Mesenchymal stem cell (in vitro differentiated cells and primary cell): ENCODE results near the gene ERAS.

Experiments used
- DNase-seq: peaks from one replicate; pipeline ENCODE4 v3.0.0-alpha.2; 2013
- H2AFZ ChIP-seq: one replicate; pipeline ENCODE4 v1.6.1; 2013; ENCODE audit warnings: low read depth, mild to moderate bottlenecking, control low read depth, inconsistent platforms, low read length, moderate library complexity
- H2AK5ac ChIP-seq: 2 replicates; pipeline ENCODE4 v1.6.1; 2013; ENCODE audit warnings: low read length, moderate library complexity, mild to moderate bottlenecking, inconsistent platforms; ENCODE audit not compliant: severe bottlenecking
- H2BK120ac ChIP-seq: one replicate; pipeline ENCODE4 v1.6.1; 2013; ENCODE audit warnings: low read depth, mild to moderate bottlenecking, inconsistent platforms, low read length, moderate library complexity
- H2BK12ac ChIP-seq, 2 experiments: one replicate each; pipeline ENCODE4 v1.6.1; 2013; ENCODE audit warnings: inconsistent platforms in 2 of 2, low read length in 2 of 2, mild to moderate bottlenecking in 2 of 2, moderate library complexity in 2 of 2, control low read depth in 1 of 2
- H2BK15ac ChIP-seq: one replicate; pipeline ENCODE4 v1.6.1; 2013; ENCODE audit warnings: mild to moderate bottlenecking, low read depth, inconsistent platforms; ENCODE audit not compliant: poor library complexity, severe bottlenecking
- H2BK5ac ChIP-seq: 2 replicates; pipeline ENCODE4 v1.6.1; 2013; ENCODE audit warnings: low read depth, mild to moderate bottlenecking, low read length, control low read depth, inconsistent platforms; ENCODE audit not compliant: poor library complexity, severe bottlenecking
- H3K14ac ChIP-seq, 2 experiments: one replicate each; pipeline ENCODE4 v1.6.1; 2013; ENCODE audit warnings: inconsistent platforms in 2 of 2, low read length in 2 of 2, control low read depth in 1 of 2, mild to moderate bottlenecking in 1 of 2, moderate library complexity in 1 of 2
- H3K18ac ChIP-seq, 2 experiments: one replicate each; pipeline ENCODE4 v1.6.1; 2013; ENCODE audit warnings: inconsistent platforms in 2 of 2, low read length in 2 of 2, control low read depth in 1 of 2, low read depth in 1 of 2, mild to moderate bottlenecking in 1 of 2
- H3K23ac ChIP-seq, 2 experiments: one replicate each; pipeline ENCODE4 v1.6.1; 2013; ENCODE audit warnings: inconsistent platforms in 2 of 2, low read length in 2 of 2, mild to moderate bottlenecking in 2 of 2, moderate library complexity in 2 of 2, control low read depth in 1 of 2
- H3K27ac ChIP-seq: 2 replicates; pipeline ENCODE4 v1.5.1; 2013; ENCODE audit warnings: mild to moderate bottlenecking, moderate library complexity, low read length, control low read depth, inconsistent platforms; ENCODE audit not compliant: poor library complexity, severe bottlenecking
- H3K27me3 ChIP-seq, 2 experiments: 2 replicates each; pipeline versions ENCODE4 v1.6.1 to v1.7.0; 2013; ENCODE audit warnings: low read length in 2 of 2, mild to moderate bottlenecking in 2 of 2, moderate library complexity in 2 of 2, control low read depth in 1 of 2, inconsistent platforms in 1 of 2; ENCODE audit not compliant: control insufficient read depth in 1 of 2, insufficient read depth in 1 of 2
- H3K36me3 ChIP-seq, 2 experiments: 2 replicates each; pipeline versions ENCODE4 v1.6.1 to v1.7.0; 2013; ENCODE audit warnings: low read length in 2 of 2, control low read depth in 1 of 2, inconsistent platforms in 1 of 2, low read depth in 1 of 2, mild to moderate bottlenecking in 1 of 2; ENCODE audit not compliant: insufficient read depth in 2 of 2, control insufficient read depth in 1 of 2
- H3K4ac ChIP-seq, 2 experiments: one replicate each; pipeline ENCODE4 v1.6.1; 2013; ENCODE audit warnings: inconsistent platforms in 2 of 2, low read length in 2 of 2, mild to moderate bottlenecking in 2 of 2, moderate library complexity in 2 of 2, control low read depth in 1 of 2, low read depth in 1 of 2
- H3K4me1 ChIP-seq: 2 replicates; pipeline ENCODE4 v1.6.1; 2013; ENCODE audit warnings: low read depth, low read length, control low read depth; ENCODE audit not compliant: control insufficient read depth, insufficient read depth
- H3K4me2 ChIP-seq: 2 replicates; pipeline ENCODE4 v1.6.1; 2013; ENCODE audit warnings: low read length, mild to moderate bottlenecking, inconsistent platforms; ENCODE audit not compliant: poor library complexity, severe bottlenecking
- H3K4me3 ChIP-seq, 2 experiments: 2 replicates each; pipeline versions ENCODE4 v1.5.1 to v1.7.0; 2013; ENCODE audit warnings: low read length in 2 of 2, mild to moderate bottlenecking in 2 of 2, control low read depth in 1 of 2, low read depth in 1 of 2; ENCODE audit not compliant: insufficient read depth in 1 of 2
- H3K79me1 ChIP-seq: replicated peaks from 2 replicates; pipeline ENCODE4 v1.6.1; 2013; ENCODE audit warnings: mild to moderate bottlenecking, control low read depth, low read length, inconsistent platforms; ENCODE audit not compliant: poor library complexity, severe bottlenecking
- H3K9ac ChIP-seq: 2 replicates; pipeline ENCODE4 v1.7.0; 2013; ENCODE audit warnings: mild to moderate bottlenecking, low read length, moderate library complexity
- H3K9me3 ChIP-seq: 2 replicates; pipeline ENCODE4 v1.7.0; 2013; ENCODE audit warnings: mild to moderate bottlenecking, low read length; ENCODE audit not compliant: control insufficient read depth
- H4K8ac ChIP-seq: one replicate; pipeline ENCODE4 v1.6.1; 2013; ENCODE audit warnings: inconsistent platforms, mild to moderate bottlenecking, low read length, moderate library complexity
- H4K91ac ChIP-seq: one replicate; pipeline ENCODE4 v1.6.1; 2013; ENCODE audit warnings: mild to moderate bottlenecking, low read length, inconsistent platforms
- WGBS: methylation state at CpG from one replicate; pipeline ENCODE4 v1.1.7; 2013; ENCODE audit warnings: mixed read lengths; 5-methylcytosine and 5-hydroxymethylcytosine counted together

Gene ERAS

DNA sequence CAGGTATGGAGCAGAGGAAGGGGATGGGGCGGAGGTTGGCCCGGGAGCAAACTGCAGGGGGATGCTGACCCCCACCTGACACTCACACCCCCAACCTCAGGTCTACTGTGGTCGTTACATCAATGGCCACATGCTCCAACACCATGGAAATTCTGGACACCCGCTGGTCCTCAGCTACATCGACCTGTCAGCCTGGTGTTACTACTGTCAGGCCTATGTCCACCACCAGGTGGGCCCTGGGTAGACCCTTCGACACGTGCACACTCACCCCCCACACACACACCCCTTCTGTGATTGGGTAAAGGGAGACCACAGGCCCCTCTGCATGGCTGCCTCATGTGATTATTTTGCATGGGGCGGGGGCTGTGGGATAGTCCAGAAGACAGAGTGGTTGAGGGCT lies 2.2 kb upstream of the ERAS start:
- Histone ChIP-seq H3K79me1 (no peaks in the 10 kb centered on the region), H3K4me1 (no peaks in the 10 kb centered on the region)

DNA sequence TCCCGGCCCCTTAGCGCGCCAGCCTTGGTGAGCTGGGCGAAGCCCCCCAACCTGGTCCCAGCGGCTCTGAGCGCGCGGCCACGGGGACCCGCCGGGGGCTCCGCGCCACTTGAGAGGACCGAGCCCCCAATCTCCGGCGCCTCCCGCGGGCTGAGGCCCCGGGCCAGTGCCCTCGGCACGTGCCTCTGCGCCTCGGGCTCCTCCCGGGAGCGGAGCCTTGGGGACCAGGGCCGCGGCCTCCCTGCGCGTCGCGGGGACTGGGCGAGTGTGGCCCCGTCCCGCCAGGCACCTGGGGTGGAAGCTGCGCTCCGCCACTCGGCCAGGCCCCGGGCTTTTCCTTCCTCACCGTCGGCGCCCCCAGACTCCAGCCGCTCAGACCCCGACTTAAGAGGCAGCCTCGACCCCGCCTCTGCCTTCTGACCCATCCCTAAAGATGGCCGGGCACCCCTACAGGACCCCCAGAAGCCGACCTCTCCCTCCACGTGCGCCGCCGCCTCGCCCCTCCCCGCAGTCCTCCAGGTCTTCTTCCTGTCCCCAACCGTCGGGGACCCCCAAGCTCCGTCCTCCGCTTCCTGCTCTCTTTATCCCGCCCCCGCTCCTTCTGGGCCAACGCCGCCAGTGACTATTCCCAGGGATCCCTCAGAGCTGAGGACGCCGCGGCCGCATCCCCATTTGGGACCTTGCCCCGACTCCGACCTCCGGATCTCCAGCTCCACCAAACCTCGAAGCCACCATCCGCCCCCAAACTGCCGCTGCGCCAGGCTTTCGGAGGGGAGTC lies 752 bp downstream of the ERAS start:
- H2BK5ac ChIP-seq: no peak overlapping the region
- no peak overlapping the region for H3K23ac ChIP-seq
- no peak for DNase-seq
- no peak overlapping the region for H3K18ac ChIP-seq
- H3K27ac ChIP-seq: no peak overlapping the region
- H3K36me3 ChIP-seq: peaks cover 20 to 50% of the 10 kb centered on the region in 2 experiments
- H2AFZ ChIP-seq: no peak overlapping the region
- 63% methylated on average over 46 of the region's 73 CpGs for WGBS
- peaks cover 7% of the 10 kb centered on the region for H3K4me1 ChIP-seq
- H3K4me2 ChIP-seq: no peak overlapping the region
- H2BK15ac ChIP-seq: no peak overlapping the region
- no peak overlapping the region for H4K8ac ChIP-seq
- H3K9me3 ChIP-seq: peaks cover 13% of the 10 kb centered on the region
- H2AK5ac ChIP-seq: no peak overlapping the region
- no peak overlapping the region for H2BK120ac ChIP-seq
- no peak overlapping the region for H3K4ac ChIP-seq
- no peak overlapping the region for H4K91ac ChIP-seq
- no peak overlapping the region for H3K14ac ChIP-seq
- peaks cover 11 to 32% of the 10 kb centered on the region in 2 experiments for H3K27me3 ChIP-seq
- H2BK12ac ChIP-seq: no peak overlapping the region
- no peak overlapping the region for H3K4me3 ChIP-seq
- H3K9ac ChIP-seq: no peak overlapping the region
- no peaks in the 10 kb centered on the region for H3K79me1 ChIP-seq

More for the DNA sequence above, 2.2 kb upstream of the ERAS start:
- no peak overlapping the region for H3K4me2 ChIP-seq
- no peak overlapping the region for H3K4ac ChIP-seq
- H3K36me3 ChIP-seq: peaks cover 30 to 52% of the 10 kb centered on the region in 2 experiments
- H3K27me3 ChIP-seq: peaks cover 0 to 3% of the 10 kb centered on the region in 2 experiments
- no peak overlapping the region for H3K18ac ChIP-seq
- H2BK15ac ChIP-seq: no peak overlapping the region
- H4K8ac ChIP-seq: no peak overlapping the region
- no peak overlapping the region for H3K14ac ChIP-seq
- DNase-seq: no peak
- H3K4me3 ChIP-seq: no peak overlapping the region
- WGBS: 93% methylated on average over 3 of the region's 8 CpGs
- H2BK5ac ChIP-seq: no peak overlapping the region
- H2AFZ ChIP-seq: no peak overlapping the region
- H3K9ac ChIP-seq: no peak overlapping the region
- H2AK5ac ChIP-seq: no peak overlapping the region
- no peak overlapping the region for H4K91ac ChIP-seq
- H3K27ac ChIP-seq: no peak overlapping the region
- peaks cover 13% of the 10 kb centered on the region for H3K9me3 ChIP-seq
- H2BK12ac ChIP-seq: no peak overlapping the region
- no peak overlapping the region for H3K23ac ChIP-seq
- no peak overlapping the region for H2BK120ac ChIP-seq

DNA sequence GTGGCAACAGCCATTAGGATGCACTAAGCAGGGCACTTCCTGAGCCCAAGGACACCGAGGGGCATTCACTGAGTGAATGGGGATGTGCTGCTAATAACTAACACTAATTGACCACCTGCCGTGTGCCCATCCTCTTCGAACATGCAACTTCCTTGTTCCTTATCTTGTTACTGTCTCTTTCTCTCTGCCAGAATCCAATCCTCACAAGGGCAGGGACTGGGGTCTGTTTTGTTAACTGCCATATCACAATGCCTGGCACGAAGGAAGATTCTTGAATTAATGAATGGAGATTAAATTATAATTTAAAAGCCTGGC lies 1.3 kb downstream of the ERAS start:
- Histone ChIP-seq H2BK12ac (no peak overlapping the region), H3K4me1 (peaks cover 8% of the 10 kb centered on the region), H4K8ac (no peak overlapping the region), H3K18ac (no peak overlapping the region), H3K23ac (no peak overlapping the region), H3K4me2 (no peak overlapping the region), H3K4ac (no peak overlapping the region), H3K9ac (no peak overlapping the region), H4K91ac (no peak overlapping the region), H3K36me3 (peaks cover 16 to 46% of the 10 kb centered on the region in 2 experiments), H2AFZ (no peak overlapping the region), H3K27me3 (peaks cover 11 to 37% of the 10 kb centered on the region in 2 experiments), H3K27ac (no peak overlapping the region), H3K9me3 (peaks cover 13% of the 10 kb centered on the region), H2BK120ac (no peak overlapping the region), H2BK5ac (no peak overlapping the region), H2AK5ac (no peak overlapping the region), H3K79me1 (no peaks in the 10 kb centered on the region), H2BK15ac (no peak overlapping the region), H3K14ac (no peak overlapping the region), H3K4me3 (no peak overlapping the region)
- DNase-seq: no peak
- WGBS: 35% methylated on average over 3 of the region's 4 CpGs

DNA sequence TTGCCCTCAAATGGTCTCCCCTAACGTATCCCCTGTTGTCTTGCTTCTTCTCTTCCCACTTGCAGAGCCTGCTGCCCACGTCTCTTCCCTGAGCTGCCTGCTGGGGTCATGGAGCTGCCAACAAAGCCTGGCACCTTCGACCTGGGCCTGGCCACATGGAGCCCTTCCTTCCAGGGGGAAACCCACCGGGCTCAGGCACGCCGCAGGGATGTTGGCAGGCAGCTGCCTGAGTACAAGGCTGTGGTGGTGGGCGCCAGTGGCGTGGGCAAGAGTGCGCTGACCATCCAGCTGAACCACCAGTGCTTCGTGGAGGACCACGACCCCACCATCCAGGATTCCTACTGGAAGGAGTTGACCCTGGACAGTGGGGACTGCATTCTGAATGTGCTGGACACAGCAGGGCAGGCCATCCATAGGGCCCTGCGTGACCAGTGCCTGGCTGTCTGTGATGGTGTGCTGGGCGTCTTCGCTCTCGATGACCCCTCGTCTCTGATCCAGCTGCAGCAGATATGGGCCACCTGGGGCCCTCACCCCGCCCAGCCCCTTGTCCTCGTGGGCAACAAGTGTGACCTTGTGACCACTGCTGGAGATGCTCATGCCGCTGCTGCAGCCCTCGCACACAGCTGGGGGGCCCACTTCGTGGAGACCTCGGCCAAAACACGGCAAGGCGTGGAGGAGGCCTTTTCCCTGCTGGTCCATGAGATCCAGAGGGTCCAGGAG lies 2.9 kb downstream of the ERAS start:
- H2BK120ac ChIP-seq: no peak overlapping the region
- peaks cover 4 to 31% of the 10 kb centered on the region in 2 experiments for H3K36me3 ChIP-seq
- H2BK5ac ChIP-seq: no peak overlapping the region
- no peak overlapping the region for H3K4me2 ChIP-seq
- H3K4ac ChIP-seq: no peak overlapping the region
- DNase-seq: no peak
- no peak overlapping the region for H2AFZ ChIP-seq
- no peak overlapping the region for H4K8ac ChIP-seq
- no peak overlapping the region for H3K27ac ChIP-seq
- no peak overlapping the region for H3K4me3 ChIP-seq
- H3K9me3 ChIP-seq: peaks cover 13% of the 10 kb centered on the region
- H3K14ac ChIP-seq: no peak overlapping the region
- H4K91ac ChIP-seq: no peak overlapping the region
- no peak overlapping the region for H2BK12ac ChIP-seq
- H2BK15ac ChIP-seq: no peak overlapping the region
- H3K23ac ChIP-seq: no peak overlapping the region
- no peak overlapping the region for H2AK5ac ChIP-seq
- 92% methylated on average over 20 of the region's 24 CpGs for WGBS
- no peak overlapping the region for H3K18ac ChIP-seq
- H3K79me1 ChIP-seq: no peaks in the 10 kb centered on the region
- H3K4me1 ChIP-seq: peaks cover 8% of the 10 kb centered on the region
- no peak overlapping the region for H3K9ac ChIP-seq
- peaks cover 16 to 52% of the 10 kb centered on the region in 2 experiments for H3K27me3 ChIP-seq
